ENCODE results near the gene PRKN. TPM values are rescaled to one million over a fixed set of nuclear protein-coding genes. Genes with fewer than 3 reads are reported as not detected.

Gene PRKN
- total RNA-seq, 1 donor from 2014 or later = 0.91 TPM

GRCh38 chr6:162070639-162071038, 656.9 kb downstream of the PRKN start:
- intact Hi-C loops (cut with micrococcal nuclease) = no loop called here

DNA sequence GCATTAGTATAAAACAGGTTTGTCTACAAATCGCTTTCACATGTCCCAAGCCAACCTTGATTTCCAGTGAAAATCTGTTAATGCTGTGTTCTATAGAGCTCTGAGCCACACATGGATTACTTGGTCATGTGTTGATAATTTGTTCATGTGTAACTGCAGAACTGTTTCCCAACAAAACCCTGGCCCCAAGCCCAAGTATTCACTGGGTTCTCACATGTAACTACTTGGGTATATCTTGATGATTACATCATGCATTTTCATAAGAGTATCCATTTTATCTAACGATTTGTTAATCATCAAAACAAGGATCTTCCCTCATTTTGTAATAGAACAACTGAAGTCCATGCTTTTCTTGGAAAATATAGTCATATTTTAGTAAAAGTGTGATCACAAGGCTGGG, 657.6 kb downstream of the PRKN start:
- intact Hi-C loops (cut with micrococcal nuclease) = no loop called here

- intact Hi-C loops (cut with micrococcal nuclease) = no loop called here
These were observed 659.2 kb downstream of the PRKN start for GRCh38 chr6:162068340-162068739.

GRCh38 chr6:162063666-162064065, 663.9 kb downstream of the PRKN start:
- intact Hi-C loops (cut with micrococcal nuclease) = no loop called here

GRCh38 chr6:162058281-162058875, 669.2 kb downstream of the PRKN start:
- intact Hi-C loops (cut with micrococcal nuclease) = no loop called here

GRCh38 chr6:162056745-162057144, 670.8 kb downstream of the PRKN start:
- intact Hi-C loops (cut with micrococcal nuclease) = no loop called here

DNA sequence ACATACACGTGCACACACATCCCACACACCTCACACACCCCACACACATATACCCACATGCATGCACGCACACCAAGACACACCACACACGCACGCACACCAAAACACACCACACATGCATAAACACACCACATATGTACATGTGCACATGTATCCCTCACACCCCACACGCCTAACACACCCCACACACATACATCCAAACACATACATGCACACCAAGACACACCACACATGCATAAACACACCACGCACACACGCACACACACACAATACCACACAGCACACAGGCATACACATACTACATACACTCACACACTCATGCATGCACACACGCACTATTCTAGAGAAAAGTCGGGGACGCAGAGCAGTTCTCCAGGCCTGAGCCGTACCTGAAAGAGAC, 671.5 kb downstream of the PRKN start:
- intact Hi-C loops (cut with micrococcal nuclease) = no loop called here

- intact Hi-C loops (cut with micrococcal nuclease) = no loop called here
These were observed 672.2 kb downstream of the PRKN start for GRCh38 chr6:162055365-162055764.

GRCh38 chr6:162053084-162053483, 674.5 kb downstream of the PRKN start:
- intact Hi-C loops (cut with micrococcal nuclease) = no loop called here

DNA sequence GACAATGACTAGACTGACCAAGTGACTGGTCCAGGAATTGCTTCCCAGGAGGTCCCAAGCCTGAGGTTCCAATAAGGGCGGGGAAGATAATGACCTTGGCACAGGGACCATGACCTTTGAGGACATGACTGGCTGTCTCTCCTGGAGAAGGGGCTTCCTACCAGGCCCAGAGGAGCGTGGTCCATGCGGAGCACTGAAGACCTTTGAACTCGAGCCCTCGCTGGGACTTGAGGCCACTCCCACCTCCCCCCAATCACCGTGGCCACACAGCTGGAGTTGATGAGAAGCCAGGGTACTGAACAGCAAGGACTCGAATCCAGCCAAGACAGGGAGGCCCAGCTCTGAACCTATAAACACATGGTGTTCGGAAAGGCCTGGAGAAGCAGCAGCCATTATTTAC, 677.0 kb downstream of the PRKN start:
- intact Hi-C loops (cut with micrococcal nuclease) = no loop called here

DNA sequence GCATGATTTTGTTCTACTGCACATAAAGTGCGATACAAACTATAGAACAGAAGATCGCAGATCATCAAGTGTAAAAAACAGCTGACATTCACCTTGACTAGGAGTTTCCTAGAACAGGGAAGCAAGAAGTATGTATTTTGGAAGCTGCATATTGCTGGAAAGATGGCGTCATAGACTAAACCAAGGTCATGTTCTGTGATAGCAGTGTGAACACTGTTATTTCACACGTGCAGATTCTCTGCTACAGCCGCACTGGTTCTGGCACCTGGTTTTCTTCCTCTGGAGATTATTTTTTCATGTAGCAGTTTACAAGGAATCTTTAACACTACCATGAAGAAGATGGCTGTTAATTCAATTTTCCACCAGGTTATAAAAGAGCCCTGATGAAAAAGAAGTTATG, 681.2 kb downstream of the PRKN start:
- intact Hi-C loops (cut with micrococcal nuclease) = no loop called here

DNA sequence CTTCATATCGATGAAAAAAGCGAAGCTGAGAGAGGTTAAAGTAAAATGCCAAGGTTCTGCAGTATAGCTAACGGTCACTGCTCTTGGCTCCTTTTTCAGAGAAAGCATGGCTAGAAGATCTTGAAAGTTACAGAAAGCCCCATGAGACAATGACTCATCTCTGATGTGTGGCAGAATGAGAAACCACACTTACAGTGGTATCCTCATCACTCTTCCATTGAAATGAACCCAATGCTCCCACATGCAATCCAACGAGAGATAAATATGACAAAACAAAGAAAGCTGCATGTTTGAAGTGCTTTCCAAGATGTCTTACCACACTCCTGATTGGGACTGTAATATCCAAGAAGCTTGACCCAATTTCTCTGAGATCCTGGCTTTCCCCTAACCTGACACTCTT, 694.9 kb downstream of the PRKN start:
- intact Hi-C loops (cut with micrococcal nuclease) = no loop called here

- intact Hi-C loops (cut with micrococcal nuclease) = no loop called here
These were observed 697.5 kb downstream of the PRKN start for GRCh38 chr6:162029873-162030576.

GRCh38 chr6:162026843-162027242, 700.7 kb downstream of the PRKN start:
- intact Hi-C loops (cut with micrococcal nuclease) = no loop called here

GRCh38 chr6:162026031-162026430, 701.5 kb downstream of the PRKN start:
- intact Hi-C loops (cut with micrococcal nuclease) = no loop called here

DNA sequence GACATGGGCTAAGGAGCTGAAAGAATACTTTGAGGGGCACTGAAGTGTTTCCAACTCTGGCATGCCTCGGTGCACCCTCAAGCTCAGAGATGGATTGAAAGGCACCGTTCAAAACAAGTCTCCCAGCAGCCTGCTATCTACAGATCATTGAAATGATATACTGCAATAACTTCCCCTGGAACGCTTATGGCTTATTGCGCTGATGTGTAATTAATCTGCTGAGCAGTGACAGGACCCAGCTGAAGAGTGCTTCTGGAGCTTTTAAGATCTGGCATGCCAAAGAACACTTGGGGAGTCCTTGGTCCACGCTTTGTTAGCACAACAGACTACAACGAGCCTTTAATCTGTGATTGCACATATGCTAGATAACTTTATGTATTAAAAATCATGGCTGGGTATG, 708.2 kb downstream of the PRKN start:
- intact Hi-C loops (cut with micrococcal nuclease) = no loop called here

DNA sequence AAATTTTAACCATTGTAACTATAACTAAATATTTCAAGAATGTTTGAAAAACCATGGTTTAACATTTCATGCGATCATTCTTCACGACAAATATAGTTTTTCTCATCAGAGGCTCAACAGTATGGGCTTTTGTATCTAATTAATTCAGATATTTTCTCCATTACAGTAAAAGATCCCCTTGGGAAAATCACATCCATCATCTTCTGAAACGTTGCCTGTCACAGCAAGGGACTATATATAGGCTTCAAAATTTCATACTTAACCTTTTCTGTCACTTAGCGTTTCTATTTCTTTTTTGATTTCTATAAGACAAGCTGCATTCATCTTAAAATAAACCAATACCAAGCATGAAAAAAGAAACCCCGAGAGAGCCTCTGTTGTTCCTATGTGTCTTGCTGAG, 710.0 kb downstream of the PRKN start:
- intact Hi-C loops (cut with micrococcal nuclease) = no loop called here

- intact Hi-C loops (cut with micrococcal nuclease) = no loop called here
These were observed 713.3 kb downstream of the PRKN start for GRCh38 chr6:162014069-162014811.

DNA sequence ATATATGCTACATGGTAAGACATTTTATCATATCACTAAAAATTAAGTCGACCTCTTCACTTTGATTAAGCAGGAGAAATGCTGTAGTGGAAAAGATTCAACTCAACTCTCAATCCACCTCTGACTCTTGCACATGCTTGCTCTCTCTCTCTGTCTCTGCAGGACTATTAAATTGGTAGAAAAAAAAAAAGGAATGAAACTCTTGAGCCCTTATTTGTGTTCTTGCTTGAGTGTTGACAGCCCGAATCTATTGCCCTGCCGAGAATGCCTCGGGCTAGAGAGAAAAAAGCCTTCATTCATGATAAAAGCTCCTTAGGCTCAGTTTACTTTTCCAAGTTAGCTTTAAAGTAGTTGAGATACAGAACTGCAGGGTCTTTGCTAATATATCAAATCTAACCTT, 722.2 kb downstream of the PRKN start:
- intact Hi-C loops (cut with micrococcal nuclease) = no loop called here

GRCh38 chr6:161996783-161997182, 730.8 kb downstream of the PRKN start:
- intact Hi-C loops (cut with micrococcal nuclease) = no loop called here

GRCh38 chr6:161985876-161986423, 741.6 kb downstream of the PRKN start:
- intact Hi-C loops (cut with micrococcal nuclease) = no loop called here

DNA sequence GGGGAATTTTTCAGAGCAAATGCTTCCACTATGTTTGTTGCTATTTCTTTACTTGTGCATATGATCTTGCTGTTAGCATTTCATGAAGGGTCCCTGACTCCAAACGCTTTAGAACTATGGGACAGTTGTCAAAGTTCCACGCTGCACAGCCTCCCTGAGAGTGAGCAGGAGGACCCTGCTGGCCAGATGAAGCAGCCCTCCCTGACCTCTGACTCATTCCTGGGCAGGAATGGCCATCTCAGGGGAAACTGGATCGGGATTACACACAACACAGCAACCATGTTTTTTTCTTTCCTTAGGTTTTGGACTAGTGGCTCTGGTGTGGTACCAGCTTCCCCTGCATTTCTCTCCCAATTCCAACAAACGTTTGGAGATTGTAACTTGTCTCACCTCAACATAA, 742.9 kb downstream of the PRKN start:
- intact Hi-C loops (cut with micrococcal nuclease) = no loop called here
